ENCODE results near the gene UROC1. TPM values are rescaled to one million over a fixed set of nuclear protein-coding genes. Genes with fewer than 3 reads are reported as not detected.

UROC1 gene
- polyA plus RNA-seq, 1 of the 3 experiments (the other 2 are of a cell fraction) = not detected

GRCh38 chr3:126448893-126449180 lies 68.7 kb downstream of the UROC1 start:
- H3K4me2 ChIP-seq = no peak overlapping the region
- no peaks in the 10 kb centered on the region; a peak in 1 of 4 replicates for H3K4me1 ChIP-seq (ENCODE audit: control insufficient read depth in 1 of 2, insufficient read depth in 2 of 2, low read depth in 1 of 2, low read length in 1 of 2)
- H3K27ac ChIP-seq (ENCODE audit: low read depth in 2 of 2, low read length in 1 of 2) = no peak overlapping the region
- ChIA-PET CTCF (no interaction called here), POLR2A (no interaction called here)
- H3K9me2 ChIP-seq = no peaks in the 10 kb centered on the region
- no peak overlapping the region for H2AFZ ChIP-seq (ENCODE audit: low read depth)
- no peak for TF ChIP-seq NRF1 (IDR thresholded peaks at IDR 0.05; ENCODE audit: low read depth, low read length)
- TF ChIP-seq RCOR1 (IDR thresholded peaks at IDR 0.05; ENCODE audit: low read length) = no peak
- no peak for TF ChIP-seq GABPA (IDR thresholded peaks at IDR 0.05; ENCODE audit: low read depth)
- TF ChIP-seq FOSL2 (IDR thresholded peaks at IDR 0.05; ENCODE audit: borderline replicate concordance, low read depth) = no peak
- no peak for TF ChIP-seq FOXJ3 (CRISPR knock-in tag; IDR thresholded peaks at IDR 0.05)
- no peak for TF ChIP-seq POLR2AphosphoS5 (IDR thresholded peaks at IDR 0.05; ENCODE audit: low read depth, low read length)
- TF ChIP-seq SIN3A (IDR thresholded peaks at IDR 0.05; ENCODE audit: borderline replicate concordance, low read depth, low read length) = no peak
- TF ChIP-seq TEAD4 (IDR thresholded peaks at IDR 0.05; ENCODE audit: borderline replicate concordance, insufficient read depth) = no peak
- TF ChIP-seq CHD2 (IDR thresholded peaks at IDR 0.05; ENCODE audit: low read length, partially characterized antibody) = no peak
- no peak for TF ChIP-seq NFIC (IDR thresholded peaks at IDR 0.05; ENCODE audit: borderline replicate concordance)
- TF ChIP-seq RFX5 (IDR thresholded peaks at IDR 0.05; ENCODE audit: low read length) = no peak
- no peak for TF ChIP-seq USF1 (IDR thresholded peaks at IDR 0.05; ENCODE audit: borderline replicate concordance, low read depth)
- no peak for TF ChIP-seq MXI1 (IDR thresholded peaks at IDR 0.05; ENCODE audit: low read depth, low read length)
- TF ChIP-seq EZH2phosphoT487 (IDR thresholded peaks at IDR 0.05; ENCODE audit: borderline replicate concordance, low read depth) = no peak
- H3K9ac ChIP-seq = no peak overlapping the region
- no peak for DNase-seq
- H3F3A ChIP-seq (replicated peaks; ENCODE audit: insufficient read depth) = no peaks in the 10 kb centered on the region
- no peaks in the 10 kb centered on the region for H3K79me2 ChIP-seq (ENCODE audit: insufficient read depth)
- no peaks in the 10 kb centered on the region for H3K9me3 ChIP-seq
- no peaks in the 10 kb centered on the region for H3K27me3 ChIP-seq (ENCODE audit: insufficient read depth)
- 100% methylated on average over 1 of the region's 8 CpGs for WGBS (ENCODE audit: low lambda C conversion rate)
- no peak overlapping the region for H3K4me3 ChIP-seq (ENCODE audit: low read depth in 2 of 2, low read length in 1 of 2)
- H3K36me3 ChIP-seq (replicated peaks in 1 of 2; ENCODE audit: control insufficient read depth in 1 of 2, insufficient read depth in 2 of 2, low read length in 1 of 2) = peaks cover 24 to 35% of the 10 kb centered on the region in 2 experiments
- H4K20me1 ChIP-seq (ENCODE audit: insufficient read depth) = no peaks in the 10 kb centered on the region

- Histone ChIP-seq H3K27ac (ENCODE audit: low read depth in 2 of 2, low read length in 1 of 2) (no peak overlapping the region), H3K9me3 (no peaks in the 10 kb centered on the region), H4K20me1 (ENCODE audit: insufficient read depth) (no peaks in the 10 kb centered on the region), H3K9ac (no peak overlapping the region), H3K4me2 (no peak overlapping the region), H2AFZ (ENCODE audit: low read depth) (no peak overlapping the region), H3K4me1 (ENCODE audit: control insufficient read depth in 1 of 2, insufficient read depth in 2 of 2, low read depth in 1 of 2, low read length in 1 of 2) (no peaks in the 10 kb centered on the region; a peak in 1 of 4 replicates), H3K79me2 (ENCODE audit: insufficient read depth) (no peaks in the 10 kb centered on the region), H3F3A (replicated peaks; ENCODE audit: insufficient read depth) (no peaks in the 10 kb centered on the region), H3K4me3 (ENCODE audit: low read depth in 2 of 2, low read length in 1 of 2) (no peak overlapping the region), H3K36me3 (replicated peaks in 1 of 2; ENCODE audit: control insufficient read depth in 1 of 2, insufficient read depth in 2 of 2, low read length in 1 of 2) (peaks cover 24 to 35% of the 10 kb centered on the region in 2 experiments), H3K9me2 (no peaks in the 10 kb centered on the region), H3K27me3 (ENCODE audit: insufficient read depth) (no peaks in the 10 kb centered on the region)
- ChIA-PET POLR2A (no interaction called here), CTCF (interaction anchor here (0.6 kb wide), 1 partner anchor 26 kb away, joined by 3 read pairs; no protein-coding TSS in a partner anchor)
- no peak for DNase-seq
- TF ChIP-seq EZH2phosphoT487 (IDR thresholded peaks at IDR 0.05; ENCODE audit: borderline replicate concordance, low read depth) (no peak), NRF1 (IDR thresholded peaks at IDR 0.05; ENCODE audit: low read depth, low read length) (no peak)
- WGBS (ENCODE audit: low lambda C conversion rate) = 90% methylated on average over 16 of the region's 17 CpGs
Observed at GRCh38 chr3:126448136-126448892, 69.3 kb downstream of the UROC1 start.
